ENCODE data around the gene CABLES1.

DNA sequence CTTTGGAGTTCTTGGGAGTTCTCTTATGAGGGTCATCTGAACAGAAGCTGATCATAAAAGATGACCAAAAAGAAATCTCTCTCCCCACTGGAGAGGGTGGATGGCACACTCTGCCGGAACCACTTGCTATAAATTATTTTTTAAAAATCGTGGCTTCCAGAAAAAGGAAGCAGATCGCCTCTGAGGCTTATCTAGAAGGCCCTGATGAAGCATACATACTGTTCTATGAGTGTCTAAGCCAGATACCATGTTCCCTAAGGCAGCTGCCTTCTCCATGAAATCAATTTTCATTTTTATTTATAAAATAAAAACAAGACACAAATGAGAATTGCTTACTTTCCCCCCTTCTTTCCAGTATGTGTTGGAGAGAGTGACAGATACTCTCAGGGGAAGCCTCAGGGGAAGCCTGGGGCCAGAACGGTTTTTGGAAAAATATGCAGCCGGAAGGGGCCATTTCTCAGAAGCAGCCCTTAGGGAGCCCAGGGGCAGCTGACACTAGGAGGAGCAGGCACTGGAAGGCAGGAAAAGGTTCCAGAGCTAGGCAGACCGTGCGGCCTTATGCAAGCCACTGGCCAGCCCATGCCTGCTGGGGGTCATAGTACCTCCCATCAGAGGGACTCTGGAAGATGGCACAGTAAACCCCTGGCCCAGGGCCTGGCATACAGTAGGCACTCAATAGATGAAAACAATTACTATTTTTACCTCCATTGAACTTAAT is 130.6 kb downstream of the CABLES1 start:
- TF ChIP-seq, protein P1, sequence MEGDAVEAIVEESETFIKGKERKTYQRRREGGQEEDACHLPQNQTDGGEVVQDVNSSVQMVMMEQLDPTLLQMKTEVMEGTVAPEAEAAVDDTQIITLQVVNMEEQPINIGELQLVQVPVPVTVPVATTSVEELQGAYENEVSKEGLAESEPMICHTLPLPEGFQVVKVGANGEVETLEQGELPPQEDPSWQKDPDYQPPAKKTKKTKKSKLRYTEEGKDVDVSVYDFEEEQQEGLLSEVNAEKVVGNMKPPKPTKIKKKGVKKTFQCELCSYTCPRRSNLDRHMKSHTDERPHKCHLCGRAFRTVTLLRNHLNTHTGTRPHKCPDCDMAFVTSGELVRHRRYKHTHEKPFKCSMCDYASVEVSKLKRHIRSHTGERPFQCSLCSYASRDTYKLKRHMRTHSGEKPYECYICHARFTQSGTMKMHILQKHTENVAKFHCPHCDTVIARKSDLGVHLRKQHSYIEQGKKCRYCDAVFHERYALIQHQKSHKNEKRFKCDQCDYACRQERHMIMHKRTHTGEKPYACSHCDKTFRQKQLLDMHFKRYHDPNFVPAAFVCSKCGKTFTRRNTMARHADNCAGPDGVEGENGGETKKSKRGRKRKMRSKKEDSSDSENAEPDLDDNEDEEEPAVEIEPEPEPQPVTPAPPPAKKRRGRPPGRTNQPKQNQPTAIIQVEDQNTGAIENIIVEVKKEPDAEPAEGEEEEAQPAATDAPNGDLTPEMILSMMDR (optimal IDR thresholded peaks at IDR 0.05 in 1 of 3, IDR thresholded peaks at IDR 0.05 in 1 of 3, conservative IDR thresholded peaks at IDR 0.05 in 1 of 3; ENCODE audit: extremely low read depth in 1 of 3, insufficient read depth in 2 of 3, low read length in 3 of 3) = no peak
- TF ChIP-seq EZH2 (IDR thresholded peaks at IDR 0.05; ENCODE audit: low read length) = no peak

All from keratinocyte (primary cell).